GM06990 (cell line): ENCODE measurements around the gene TBC1D22B.

Source experiments
- DNase-seq: peaks from one replicate; pipeline ENCODE4 v3.0.0-alpha.2; 2011; ENCODE audit not compliant: insufficient read length; ENCODE audit errors: extremely low read depth
- H3K27me3 ChIP-seq: replicated peaks from 2 replicates; pipeline ENCODE4 v1.6.0; 2011; ENCODE audit warnings: low read length; ENCODE audit not compliant: control insufficient read depth, insufficient read depth
- H3K36me3 ChIP-seq: 2 replicates; pipeline ENCODE4 v1.5.1; 2011; ENCODE audit warnings: low read length; ENCODE audit not compliant: control insufficient read depth, insufficient read depth
- H3K4me3 ChIP-seq: replicated peaks from 2 replicates; pipeline ENCODE4 v1.5.1; 2011; ENCODE audit warnings: low read depth, mild to moderate bottlenecking, control low read depth, low read length
- TF ChIP-seq, protein P1 (sequence below): IDR thresholded peaks from 2 replicates; pipeline ENCODE4 v1.5.1; 2011; ENCODE audit warnings: low read length, control low read depth, mild to moderate bottlenecking, inconsistent platforms; ENCODE audit not compliant: insufficient read depth, poor library complexity, severe bottlenecking

The TBC1D22B gene

DNA sequence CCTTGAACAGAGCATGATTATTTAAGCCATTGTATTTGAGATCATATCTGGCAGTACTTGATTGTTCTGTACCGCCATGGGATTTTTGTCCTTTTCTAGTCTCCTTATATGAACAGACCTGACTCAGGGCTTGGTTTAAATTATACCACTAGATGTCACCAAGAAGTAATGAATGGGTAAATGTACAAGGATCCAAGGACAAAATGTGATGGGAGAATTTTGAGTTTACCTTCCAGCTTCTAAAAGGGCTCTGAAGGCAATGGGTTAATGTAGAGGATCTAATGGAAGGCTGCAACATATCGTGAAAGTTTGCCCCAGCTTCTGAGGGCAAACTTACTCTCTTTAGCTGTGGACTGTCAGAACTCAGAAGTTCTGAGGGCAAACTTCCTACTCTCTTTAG, 108.2 kb downstream of the TBC1D22B start:
- H3K4me3 ChIP-seq = no peak overlapping the region
- no peak for DNase-seq
- peaks cover 9% of the 10 kb centered on the region for H3K36me3 ChIP-seq
- no peaks in the 10 kb centered on the region for H3K27me3 ChIP-seq
- TF ChIP-seq, protein P1, sequence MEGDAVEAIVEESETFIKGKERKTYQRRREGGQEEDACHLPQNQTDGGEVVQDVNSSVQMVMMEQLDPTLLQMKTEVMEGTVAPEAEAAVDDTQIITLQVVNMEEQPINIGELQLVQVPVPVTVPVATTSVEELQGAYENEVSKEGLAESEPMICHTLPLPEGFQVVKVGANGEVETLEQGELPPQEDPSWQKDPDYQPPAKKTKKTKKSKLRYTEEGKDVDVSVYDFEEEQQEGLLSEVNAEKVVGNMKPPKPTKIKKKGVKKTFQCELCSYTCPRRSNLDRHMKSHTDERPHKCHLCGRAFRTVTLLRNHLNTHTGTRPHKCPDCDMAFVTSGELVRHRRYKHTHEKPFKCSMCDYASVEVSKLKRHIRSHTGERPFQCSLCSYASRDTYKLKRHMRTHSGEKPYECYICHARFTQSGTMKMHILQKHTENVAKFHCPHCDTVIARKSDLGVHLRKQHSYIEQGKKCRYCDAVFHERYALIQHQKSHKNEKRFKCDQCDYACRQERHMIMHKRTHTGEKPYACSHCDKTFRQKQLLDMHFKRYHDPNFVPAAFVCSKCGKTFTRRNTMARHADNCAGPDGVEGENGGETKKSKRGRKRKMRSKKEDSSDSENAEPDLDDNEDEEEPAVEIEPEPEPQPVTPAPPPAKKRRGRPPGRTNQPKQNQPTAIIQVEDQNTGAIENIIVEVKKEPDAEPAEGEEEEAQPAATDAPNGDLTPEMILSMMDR = no peak

DNA sequence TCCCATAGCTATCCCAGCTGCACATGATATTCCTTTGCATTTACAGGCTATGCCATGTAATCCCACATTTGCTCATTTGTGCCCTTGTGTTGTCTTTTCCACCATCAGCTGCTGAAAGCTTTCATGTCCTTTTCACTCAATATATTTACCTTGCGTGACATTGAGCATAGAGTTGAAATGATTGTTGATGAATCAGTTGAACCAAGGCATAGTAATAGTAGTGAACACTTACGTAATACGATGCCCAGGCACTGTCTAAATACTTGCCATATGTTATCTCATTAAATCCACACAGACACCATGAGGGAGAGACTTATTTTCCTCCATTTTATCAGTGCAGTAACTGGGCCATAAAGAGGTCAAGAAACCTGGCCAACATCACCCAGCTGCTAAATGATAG, 109.3 kb downstream of the TBC1D22B start:
- Histone ChIP-seq H3K27me3 (no peaks in the 10 kb centered on the region), H3K36me3 (peaks cover 8% of the 10 kb centered on the region), H3K4me3 (no peak overlapping the region)
- DNase-seq = no peak
- TF ChIP-seq, protein P1 = no peak

- H3K4me3 ChIP-seq = no peak overlapping the region
- TF ChIP-seq, protein P1 = no peak
- H3K36me3 ChIP-seq = peaks cover 7% of the 10 kb centered on the region
- DNase-seq = no peak
- H3K27me3 ChIP-seq = no peaks in the 10 kb centered on the region
These were observed 111.4 kb downstream of the TBC1D22B start for GRCh38 chr6:37368961-37369320.

DNA sequence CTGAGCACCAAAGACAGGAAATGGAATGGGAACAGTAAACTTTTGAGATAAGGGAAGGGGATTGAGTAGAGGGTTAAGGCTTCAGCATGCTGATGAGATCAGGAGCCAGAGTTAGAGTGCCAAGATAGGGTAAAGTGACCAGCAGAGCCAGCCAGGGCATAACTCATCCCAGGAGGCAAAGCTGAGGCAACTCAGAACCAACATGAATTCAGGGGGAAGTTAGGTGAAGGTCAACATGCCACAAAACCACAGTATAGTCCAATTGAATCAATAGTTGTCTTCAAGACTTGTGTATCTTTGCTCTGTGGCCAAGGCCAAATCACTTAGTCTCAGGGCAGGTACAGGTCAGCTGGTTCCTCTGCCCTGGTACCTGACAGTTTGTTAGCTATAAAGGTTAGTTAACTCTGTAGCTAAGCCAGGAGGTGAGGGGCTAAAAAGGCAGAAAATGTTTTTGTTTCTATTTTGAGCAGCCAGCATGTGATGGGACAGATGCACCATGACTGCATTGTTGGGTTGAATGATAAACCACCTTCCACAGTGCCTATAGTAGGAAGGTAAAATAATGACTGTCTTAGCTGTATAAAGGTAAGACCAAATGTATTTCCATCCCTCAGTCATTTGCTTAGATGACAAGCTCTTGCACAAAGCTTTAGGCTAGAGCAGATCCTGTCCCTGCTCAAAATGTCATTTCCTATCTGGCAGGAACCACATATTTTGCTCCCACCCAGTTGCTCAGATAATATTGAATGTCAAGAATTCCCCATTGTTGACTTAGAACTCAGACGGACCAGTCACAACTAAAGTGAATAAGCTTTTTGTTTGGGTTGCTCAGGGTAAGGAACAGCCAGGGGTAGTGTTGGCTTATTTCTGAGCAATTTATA, 112.0 kb downstream of the TBC1D22B start:
- Histone ChIP-seq H3K36me3 (peaks cover 7% of the 10 kb centered on the region), H3K27me3 (no peaks in the 10 kb centered on the region), H3K4me3 (no peak overlapping the region)
- TF ChIP-seq, protein P1 = no peak
- DNase-seq = no peak

DNA sequence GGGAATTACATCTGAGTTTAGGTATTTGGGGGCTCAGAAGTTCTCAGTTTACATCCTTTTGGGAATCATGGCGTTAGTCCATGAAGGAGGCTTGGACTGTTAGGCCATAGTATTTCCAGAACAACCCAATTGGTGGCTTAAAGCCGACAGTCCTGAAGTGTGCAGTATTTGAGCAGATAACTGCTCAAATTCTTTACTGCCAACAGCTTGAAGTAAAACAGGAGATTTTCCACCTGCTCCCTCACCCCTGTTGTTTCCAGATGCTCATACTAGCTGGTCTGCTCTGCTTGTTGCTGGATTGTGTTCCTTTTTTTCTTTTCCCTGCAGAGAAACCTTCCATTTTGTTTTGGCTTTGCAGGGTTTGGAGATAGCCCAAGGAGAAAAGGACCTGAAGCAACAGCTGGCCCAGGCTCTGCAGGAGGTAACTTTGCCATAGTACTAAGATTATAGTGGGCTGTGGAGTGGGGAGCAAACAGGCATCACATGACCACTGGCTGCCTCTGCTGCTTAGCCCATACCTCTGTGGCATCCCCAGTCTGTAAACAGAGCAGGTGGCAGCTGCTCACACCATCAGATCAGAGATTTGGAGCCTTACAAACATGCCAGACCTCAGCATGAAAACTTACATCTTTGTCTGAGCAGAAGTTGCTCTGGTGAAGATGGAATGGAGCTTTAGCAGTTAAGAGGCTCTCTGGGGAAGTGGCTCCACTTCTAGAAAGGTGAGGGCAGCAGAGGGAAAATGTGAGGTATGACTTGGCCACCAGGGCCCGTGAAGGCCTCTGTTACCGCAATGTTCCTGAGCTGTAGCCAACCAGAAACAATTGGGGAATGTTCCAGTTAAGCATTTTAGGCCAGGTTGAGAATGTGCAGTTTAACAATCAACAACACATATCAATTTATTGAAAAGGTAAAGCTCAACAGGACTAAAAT, 113.8 kb downstream of the TBC1D22B start:
- H3K36me3 ChIP-seq = peaks cover 7% of the 10 kb centered on the region
- no peak for DNase-seq
- TF ChIP-seq, protein P1 = no peak
- H3K4me3 ChIP-seq = no peak overlapping the region
- no peaks in the 10 kb centered on the region for H3K27me3 ChIP-seq
